PFSK-1 (cell line): ENCODE results near the gene SRGAP3.

Experiments
- POLR2AphosphoS5 ChIP-seq: IDR thresholded peaks from 2 replicates; pipeline ENCODE4 v1.6.1; 2012; ENCODE audit warnings: low read depth, mild to moderate bottlenecking, control low read depth, low read length, moderate library complexity
- SIN3A ChIP-seq: IDR thresholded peaks from 2 replicates; pipeline ENCODE4 v1.6.1; 2012; ENCODE audit warnings: mild to moderate bottlenecking, low read length, moderate library complexity, borderline replicate concordance; ENCODE audit not compliant: insufficient read depth
- TAF1 ChIP-seq: IDR thresholded peaks from 2 replicates; pipeline ENCODE4 v1.6.1; 2012; ENCODE audit warnings: low read length, control low read depth, borderline replicate concordance; ENCODE audit not compliant: insufficient read depth

DNA sequence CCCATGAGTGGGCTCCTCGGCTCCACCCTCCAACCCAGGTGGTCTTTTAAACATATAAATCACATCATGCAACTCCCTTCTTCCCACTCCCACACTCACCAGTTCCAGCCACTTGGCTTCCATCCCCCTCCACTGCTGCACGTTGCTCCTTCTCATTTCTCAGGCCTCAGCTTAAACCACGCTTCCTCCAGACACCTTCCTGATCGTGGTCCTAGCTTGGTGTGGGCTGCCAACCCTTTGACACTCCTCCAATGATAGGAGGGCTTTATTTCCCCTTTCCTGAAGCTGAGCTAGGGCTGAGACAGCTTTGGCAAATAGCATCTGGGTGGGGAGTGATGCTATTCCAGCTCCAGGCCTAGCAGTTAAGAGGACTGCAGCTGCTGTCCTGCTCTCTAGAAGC is 130.1 kb downstream of the SRGAP3 start:
- no peak for TF ChIP-seq SIN3A
- no peak for TF ChIP-seq TAF1
- no peak for TF ChIP-seq POLR2AphosphoS5
